Measurements from ENCODE around the gene EDC3.

The EDC3 gene

GRCh38 chr15:74627766-74628165 is 68.1 kb downstream of the EDC3 start:
- in situ Hi-C loops (cut with MboI; ENCODE audit: low sequenced_read_pairs) = no loop called here

GRCh38 chr15:74626752-74627692 is 68.8 kb downstream of the EDC3 start:
- in situ Hi-C loops (cut with MboI; ENCODE audit: low sequenced_read_pairs) = no loop called here

GRCh38 chr15:74626336-74626735 is 69.5 kb downstream of the EDC3 start:
- in situ Hi-C loops (cut with MboI; ENCODE audit: low sequenced_read_pairs) = no loop called here

- in situ Hi-C loops (cut with MboI; ENCODE audit: low sequenced_read_pairs) = no loop called here
These were observed 70.1 kb downstream of the EDC3 start for GRCh38 chr15:74625693-74626092.

GRCh38 chr15:74624020-74624602 is 71.7 kb downstream of the EDC3 start:
- in situ Hi-C loops (cut with MboI; ENCODE audit: low sequenced_read_pairs) = no loop called here

GRCh38 chr15:74622758-74623157 is 73.1 kb downstream of the EDC3 start:
- in situ Hi-C loops (cut with MboI; ENCODE audit: low sequenced_read_pairs) = no loop called here

GRCh38 chr15:74621936-74622335 is 73.9 kb downstream of the EDC3 start:
- in situ Hi-C loops (cut with MboI; ENCODE audit: low sequenced_read_pairs) = no loop called here

- in situ Hi-C loops (cut with MboI; ENCODE audit: low sequenced_read_pairs) = no loop called here
These were observed 74.3 kb downstream of the EDC3 start for GRCh38 chr15:74621546-74621920.

GRCh38 chr15:74620636-74621545 is 74.9 kb downstream of the EDC3 start:
- in situ Hi-C loops (cut with MboI; ENCODE audit: low sequenced_read_pairs) = no loop called here

- in situ Hi-C loops (cut with MboI; ENCODE audit: low sequenced_read_pairs) = no loop called here
These were observed 75.7 kb downstream of the EDC3 start for GRCh38 chr15:74619916-74620635.

- in situ Hi-C loops (cut with MboI; ENCODE audit: low sequenced_read_pairs) = no loop called here
These were observed 76.8 kb downstream of the EDC3 start for GRCh38 chr15:74618841-74619596.

GRCh38 chr15:74616996-74617395 is 78.8 kb downstream of the EDC3 start:
- in situ Hi-C loops (cut with MboI; ENCODE audit: low sequenced_read_pairs) = no loop called here

- in situ Hi-C loops (cut with MboI; ENCODE audit: low sequenced_read_pairs) = no loop called here
These were observed 79.4 kb downstream of the EDC3 start for GRCh38 chr15:74616366-74616939.

GRCh38 chr15:74615508-74616365 is 80.1 kb downstream of the EDC3 start, which contains the start of gene CLK3:
Gene CLK3 (plus strand): TSS chr15:74615836. CDS start chr15:74619197, 3,361 bp downstream.
- in situ Hi-C loops (cut with MboI; ENCODE audit: low sequenced_read_pairs) = no loop called here

GRCh38 chr15:74614744-74615507 is 80.9 kb downstream of the EDC3 start:
- in situ Hi-C loops (cut with MboI; ENCODE audit: low sequenced_read_pairs) = no loop called here

GRCh38 chr15:74613953-74614743 is 81.7 kb downstream of the EDC3 start:
- in situ Hi-C loops (cut with MboI; ENCODE audit: low sequenced_read_pairs) = no loop called here
